Kidney (tissue), 14 donors: ENCODE data around the gene PLCB4. TPM values are rescaled to one million over a fixed set of nuclear protein-coding genes. Genes with fewer than 3 reads are reported as not detected.

Experiments
- DNase-seq, 5 donors: peaks; one replicate each; pipeline ENCODE4 v3.0.0-alpha.2; 2013 to 2020
- FAIRE-seq: peaks from 2 replicates; lab custom pipeline; 2012; peaks lifted over from hg19 to GRCh38; lab: Jason Lieb, UNC
- H3K27ac ChIP-seq, 2 donors: one replicate each; pipeline ENCODE4 v1.7.0; 2013; ENCODE audit warnings: low read depth in 2 of 2, low read length in 2 of 2, inconsistent platforms in 1 of 2
- H3K27me3 ChIP-seq: one replicate; pipeline ENCODE4 v1.7.1; 2013; ENCODE audit warnings: low read length, inconsistent platforms; ENCODE audit not compliant: control insufficient read depth, insufficient read depth
- H3K36me3 ChIP-seq, 3 donors: one replicate each; pipeline versions ENCODE4 v1.7.0 to v1.7.1; 2013; ENCODE audit warnings: low read length in 3 of 3, control low read depth in 1 of 3, inconsistent platforms in 1 of 3; ENCODE audit not compliant: insufficient read depth in 3 of 3, control insufficient read depth in 2 of 3
- H3K4me1 ChIP-seq, 3 donors: one replicate each; pipeline versions ENCODE4 v1.7.0 to v1.7.1; 2013; ENCODE audit warnings: low read length in 3 of 3, inconsistent platforms in 1 of 3, low read depth in 1 of 3; ENCODE audit not compliant: control insufficient read depth in 2 of 3, insufficient read depth in 2 of 3
- H3K4me3 ChIP-seq, 3 donors: one replicate each; pipeline versions ENCODE4 v1.7.0 to v1.8.1; 2013; ENCODE audit warnings: low read length in 3 of 3, control low read depth in 1 of 3, inconsistent platforms in 1 of 3
- H3K9ac ChIP-seq, 3 donors: one replicate each; pipeline versions ENCODE4 v1.7.0 to v1.7.1; 2013; ENCODE audit warnings: low read length in 3 of 3, control low read depth in 1 of 3, inconsistent platforms in 1 of 3
- H3K9me3 ChIP-seq, 3 donors: one replicate each; pipeline versions ENCODE4 v1.7.0 to v1.7.1; 2013; ENCODE audit warnings: low read length in 3 of 3, control low read depth in 1 of 3, inconsistent platforms in 1 of 3; ENCODE audit not compliant: control insufficient read depth in 2 of 3, insufficient read depth in 1 of 3
- intact Hi-C: fragments of 100-400 bp; cut with DNase I; formaldehyde crosslinking; loops from one replicate; pipeline ENCODE4 v1.11.1; 2022
- polyA plus RNA-seq: library from polyadenylated mRNA; stranded (reverse); fragments of 350-450 nt; fragmentation: Illumina TruSeq; extraction: RNeasy Lipid Tissue Mini Kit (QIAGEN cat#74804); gene quantifications from one replicate; pipeline ENCODE4 v1.2.3, GENCODE V29; 2014; ENCODE audit warnings: low read depth, low replicate concordance; ENCODE audit not compliant: insufficient read depth
- total RNA-seq: library from RNA; stranded (reverse); fragmentation: NEBNext Ultra II Directional; extraction: Animal tissue kit (Norgen Biotek cat#: 25700); gene quantifications from one replicate; pipeline ENCODE4 v1.2.1, GENCODE V29; 2021
- TF ChIP-seq, protein P1 (sequence below): IDR thresholded peaks from 3 replicates; pipeline ENCODE4 v1.5.1; 2012; ENCODE audit warnings: mild to moderate bottlenecking, moderate library complexity, borderline replicate concordance; ENCODE audit not compliant: insufficient read depth; ENCODE audit errors: extremely low read depth
- donor health status: control.
- donor health status: control.
- donor health status: control.
- donor health status: control.
- donor health status: control.
- donor health status: DM: yes; HTN: yes; CAD: no.
- donor health status: Normal renal cell carcinoma (clear cell type).

Gene PLCB4
- total and polyA plus RNA-seq, 2 donors from 2014 or later = 2.8 to 17.7 TPM

DNA sequence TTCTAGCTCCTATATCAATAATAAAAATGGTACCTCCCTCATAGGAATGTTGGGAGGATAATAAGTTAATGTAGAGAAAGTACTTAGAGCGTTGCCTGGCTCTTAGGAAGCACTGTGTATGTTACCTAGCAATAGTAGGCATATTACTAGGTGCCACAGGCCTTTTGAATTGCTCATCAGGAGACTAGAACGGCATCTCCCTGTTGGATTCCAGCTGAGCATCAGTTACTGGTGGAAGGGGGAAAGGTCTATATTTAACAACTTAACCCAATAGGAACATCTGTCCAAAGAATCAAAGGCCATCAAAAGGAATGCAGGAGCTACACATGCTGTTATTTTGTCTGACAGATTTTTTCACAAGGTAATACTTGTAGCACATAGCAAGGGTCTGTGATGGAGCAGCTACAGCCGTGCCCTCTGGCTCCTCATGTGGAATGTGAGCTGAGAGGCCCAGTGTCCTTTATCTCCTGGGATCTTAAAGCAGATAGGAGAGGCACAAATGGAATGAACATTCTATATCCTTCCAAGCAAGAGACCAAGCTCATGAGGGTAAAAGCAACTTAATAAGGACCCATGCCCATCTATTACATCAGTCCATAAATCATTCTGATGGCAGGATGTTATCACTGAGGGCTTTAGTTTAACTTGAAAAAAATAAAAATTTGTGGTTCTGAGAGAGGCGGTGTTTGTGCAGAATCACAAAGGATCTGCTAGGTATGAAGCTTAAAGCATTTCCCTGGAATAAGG lies 260.6 kb downstream of the PLCB4 start:
- Histone ChIP-seq H3K9me3 (no peaks in the 10 kb centered on the region), H3K9ac (no peak overlapping the region), H3K4me1 (no peaks in the 10 kb centered on the region), H3K36me3 (no peaks in the 10 kb centered on the region), H3K4me3 (no peak overlapping the region), H3K27me3 (no peaks in the 10 kb centered on the region), H3K27ac (no peak overlapping the region)
- intact Hi-C loops = no loop called here
- TF ChIP-seq, protein P1, sequence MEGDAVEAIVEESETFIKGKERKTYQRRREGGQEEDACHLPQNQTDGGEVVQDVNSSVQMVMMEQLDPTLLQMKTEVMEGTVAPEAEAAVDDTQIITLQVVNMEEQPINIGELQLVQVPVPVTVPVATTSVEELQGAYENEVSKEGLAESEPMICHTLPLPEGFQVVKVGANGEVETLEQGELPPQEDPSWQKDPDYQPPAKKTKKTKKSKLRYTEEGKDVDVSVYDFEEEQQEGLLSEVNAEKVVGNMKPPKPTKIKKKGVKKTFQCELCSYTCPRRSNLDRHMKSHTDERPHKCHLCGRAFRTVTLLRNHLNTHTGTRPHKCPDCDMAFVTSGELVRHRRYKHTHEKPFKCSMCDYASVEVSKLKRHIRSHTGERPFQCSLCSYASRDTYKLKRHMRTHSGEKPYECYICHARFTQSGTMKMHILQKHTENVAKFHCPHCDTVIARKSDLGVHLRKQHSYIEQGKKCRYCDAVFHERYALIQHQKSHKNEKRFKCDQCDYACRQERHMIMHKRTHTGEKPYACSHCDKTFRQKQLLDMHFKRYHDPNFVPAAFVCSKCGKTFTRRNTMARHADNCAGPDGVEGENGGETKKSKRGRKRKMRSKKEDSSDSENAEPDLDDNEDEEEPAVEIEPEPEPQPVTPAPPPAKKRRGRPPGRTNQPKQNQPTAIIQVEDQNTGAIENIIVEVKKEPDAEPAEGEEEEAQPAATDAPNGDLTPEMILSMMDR = no peak
- FAIRE-seq (no peak), DNase-seq (no peak)

DNA sequence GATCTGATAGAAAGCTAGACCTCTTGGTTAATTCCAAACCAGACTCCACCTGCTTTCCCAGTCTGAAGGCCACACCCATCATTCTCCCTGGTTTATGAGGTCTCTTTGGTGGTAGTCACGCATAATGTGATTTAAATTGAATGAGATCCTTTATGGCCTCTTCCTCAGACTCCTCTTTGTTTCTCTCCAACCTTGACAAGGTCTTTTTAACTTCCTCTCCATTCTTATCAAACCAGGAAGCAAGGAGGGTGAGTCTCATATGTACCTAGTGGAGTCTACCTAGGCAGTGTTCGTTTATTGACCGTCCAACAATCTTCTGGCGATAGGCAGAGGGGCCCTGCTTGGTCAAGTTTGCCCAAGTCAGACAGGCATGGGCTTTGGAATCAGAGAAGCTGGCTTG lies 261.3 kb downstream of the PLCB4 start:
- H3K27me3 ChIP-seq = no peaks in the 10 kb centered on the region
- H3K9ac ChIP-seq = no peak overlapping the region
- DNase-seq (no peak), FAIRE-seq (no peak)
- intact Hi-C loops = no loop called here
- TF ChIP-seq, protein P1 = no peak
- H3K4me1 ChIP-seq = no peaks in the 10 kb centered on the region
- H3K36me3 ChIP-seq = no peaks in the 10 kb centered on the region
- H3K4me3 ChIP-seq = no peak overlapping the region
- H3K9me3 ChIP-seq = no peaks in the 10 kb centered on the region
- H3K27ac ChIP-seq = no peak overlapping the region

DNA sequence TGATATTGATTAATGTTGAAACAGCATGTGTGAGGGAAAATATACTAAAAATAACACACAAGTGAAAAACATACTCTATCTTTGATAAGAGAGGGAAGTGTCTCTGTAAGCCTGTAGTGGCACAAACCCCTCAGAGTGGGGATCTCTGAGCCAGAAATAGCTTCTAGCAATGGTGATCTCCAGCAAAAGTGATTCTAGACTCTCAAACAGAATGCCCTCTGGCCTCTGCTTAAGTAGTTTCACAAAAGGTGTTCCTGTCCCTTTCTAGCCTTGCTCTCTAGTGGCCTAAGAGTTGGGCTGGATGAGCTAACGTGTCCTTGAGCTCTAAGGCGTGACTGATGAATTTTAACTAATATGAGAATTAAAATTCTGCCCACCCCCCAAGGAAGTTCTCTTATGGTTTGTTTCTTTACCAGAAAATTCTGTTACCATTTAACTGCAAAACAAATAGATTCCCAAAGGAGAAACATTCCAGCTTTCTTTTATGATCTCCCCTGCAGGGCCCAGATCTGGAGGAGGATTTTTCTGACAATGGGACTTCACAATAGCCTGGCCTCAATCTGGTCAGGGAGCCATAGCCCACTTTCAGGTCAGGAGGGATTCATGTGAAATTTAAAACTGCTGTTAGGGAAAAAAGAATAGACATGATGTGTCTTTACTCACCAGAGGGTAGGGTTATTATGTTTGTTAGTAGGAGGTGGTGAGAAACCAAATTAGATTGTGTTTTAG lies 263.0 kb downstream of the PLCB4 start:
- no peak overlapping the region for H3K27ac ChIP-seq
- H3K4me3 ChIP-seq = no peak overlapping the region
- TF ChIP-seq, protein P1 = no peak
- intact Hi-C loops = no loop called here
- no peaks in the 10 kb centered on the region for H3K36me3 ChIP-seq
- no peaks in the 10 kb centered on the region for H3K4me1 ChIP-seq
- no peaks in the 10 kb centered on the region for H3K27me3 ChIP-seq
- H3K9me3 ChIP-seq = no peaks in the 10 kb centered on the region
- DNase-seq (no peak), FAIRE-seq (no peak)
- H3K9ac ChIP-seq = no peak overlapping the region
